PC-9 (cell line): ENCODE results near the gene C11orf86.

Experiments
- EZH2 ChIP-seq: fragments of 200-600 bp; sonication (generic); IDR thresholded peaks from 2 replicates; pipeline ENCODE4 v1.8.0; 2017; ENCODE audit warnings: antibody characterized with exemption, low read depth
- TF ChIP-seq, protein P1 (sequence below): fragments of 200-600 bp; sonication (generic); conservative IDR thresholded peaks from 2 replicates; pipeline ENCODE4 v1.6.1; 2017; ENCODE audit warnings: mixed run types, antibody characterized with exemption, mild to moderate bottlenecking, moderate library complexity

- TF ChIP-seq, protein P1, sequence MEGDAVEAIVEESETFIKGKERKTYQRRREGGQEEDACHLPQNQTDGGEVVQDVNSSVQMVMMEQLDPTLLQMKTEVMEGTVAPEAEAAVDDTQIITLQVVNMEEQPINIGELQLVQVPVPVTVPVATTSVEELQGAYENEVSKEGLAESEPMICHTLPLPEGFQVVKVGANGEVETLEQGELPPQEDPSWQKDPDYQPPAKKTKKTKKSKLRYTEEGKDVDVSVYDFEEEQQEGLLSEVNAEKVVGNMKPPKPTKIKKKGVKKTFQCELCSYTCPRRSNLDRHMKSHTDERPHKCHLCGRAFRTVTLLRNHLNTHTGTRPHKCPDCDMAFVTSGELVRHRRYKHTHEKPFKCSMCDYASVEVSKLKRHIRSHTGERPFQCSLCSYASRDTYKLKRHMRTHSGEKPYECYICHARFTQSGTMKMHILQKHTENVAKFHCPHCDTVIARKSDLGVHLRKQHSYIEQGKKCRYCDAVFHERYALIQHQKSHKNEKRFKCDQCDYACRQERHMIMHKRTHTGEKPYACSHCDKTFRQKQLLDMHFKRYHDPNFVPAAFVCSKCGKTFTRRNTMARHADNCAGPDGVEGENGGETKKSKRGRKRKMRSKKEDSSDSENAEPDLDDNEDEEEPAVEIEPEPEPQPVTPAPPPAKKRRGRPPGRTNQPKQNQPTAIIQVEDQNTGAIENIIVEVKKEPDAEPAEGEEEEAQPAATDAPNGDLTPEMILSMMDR = no peak
- no peak for TF ChIP-seq EZH2
These were observed 21.6 kb downstream of the C11orf86 start for GRCh38 chr11:66996609-66997273.
